Activated CD8-positive, alpha-beta memory T cell treated with anti-CD3 and anti-CD28 coated beads, Interleukin-2, amount 10 ng/mL, durations not matched to agents 7 days and 5 days (primary cell): ENCODE data around the gene MYPOP. TPM values are rescaled to one million over a fixed set of nuclear protein-coding genes. Genes with fewer than 3 reads are reported as not detected.
A peak's percentile ranks its signal among the peaks of the same experiment; 100 is the strongest.

Source experiments
- ATAC-seq: fragments of 150-1000 bp; cut with Tn5 transposase; one replicate; pipeline ENCODE4 v1.10.0; 2021; ENCODE audit warnings: moderate library complexity
- CTCF ChIA-PET: fragments of 350-600 bp; sonication (Branson Sonifier 250); formaldehyde crosslinking; loops from one replicate; lab custom pipeline; 2021; ENCODE audit warnings: antibody characterized with exemption; lab: Charles Lee
- DNase-seq: peaks from one replicate; pipeline ENCODE4 v3.0.0-alpha.2; 2020
- H3K27ac Mint-ChIP-seq: one replicate; pipeline ENCODE4 v1.8.0; 2021; ENCODE audit warnings: mild to moderate bottlenecking, mixed read lengths
- H3K27me3 Mint-ChIP-seq: one replicate; pipeline ENCODE4 v1.8.0; 2021; ENCODE audit warnings: mixed read lengths
- H3K36me3 Mint-ChIP-seq: one replicate; pipeline ENCODE4 v1.8.0; 2021; ENCODE audit warnings: mild to moderate bottlenecking, mixed read lengths
- H3K4me1 Mint-ChIP-seq: one replicate; pipeline ENCODE4 v1.8.0; 2021; ENCODE audit warnings: mixed read lengths
- H3K4me3 Mint-ChIP-seq: one replicate; pipeline ENCODE4 v1.8.0; 2021; ENCODE audit warnings: mild to moderate bottlenecking, moderate library complexity, mixed read lengths
- H3K9me3 Mint-ChIP-seq: one replicate; pipeline ENCODE4 v1.8.0; 2022; ENCODE audit warnings: low read depth, mixed read lengths
- total RNA-seq, 2 experiments: library from RNA; stranded (reverse); gene quantifications; one replicate each; pipeline ENCODE4 v1.2.3, GENCODE V29; 2021

MYPOP gene
- total RNA-seq, 2 experiments from 2014 or later, result 13.0 to 13.8 TPM

- no peak for DNase-seq
- Mint-ChIP-seq H3K27me3 (peaks cover 2% of the 10 kb centered on the region), H3K27ac (peak overlapping the region; percentile 2), H3K36me3 (no peaks in the 10 kb centered on the region), H3K4me3 (no peak overlapping the region), H3K9me3 (no peaks in the 10 kb centered on the region), H3K4me1 (peaks cover 42% of the 10 kb centered on the region)
- CTCF ChIA-PET, result no interaction called here
- no peak for ATAC-seq
These were observed 19.9 kb upstream of the MYPOP start for GRCh38 chr19:45922281-45922680.

GRCh38 chr19:45920458-45920857, 18.0 kb upstream of the MYPOP start:
- Mint-ChIP-seq H3K4me3 (no peak overlapping the region), H3K4me1 (peaks cover 49% of the 10 kb centered on the region), H3K36me3 (no peaks in the 10 kb centered on the region), H3K27me3 (peaks cover 7% of the 10 kb centered on the region), H3K9me3 (no peaks in the 10 kb centered on the region), H3K27ac (peak overlapping the region; percentile 54)
- CTCF ChIA-PET, result interaction anchor here (1.0 to 2.1 kb wide), 4 partner anchors 18 to 108 kb away, joined by 3 to 7 read pairs (median 4); partner anchors contain the start of gene MYPOP
- no peak for ATAC-seq
- no peak for DNase-seq

- H3K27ac Mint-ChIP-seq, result peak overlapping the region; percentile 28
- peak; percentile 50 for DNase-seq
- CTCF ChIA-PET, result interaction anchor here (0.8 to 2.1 kb wide), 7 partner anchors 17 to 109 kb away, joined by 3 to 7 read pairs (median 3); partner anchors contain the start of gene MYPOP
- no peaks in the 10 kb centered on the region for H3K9me3 Mint-ChIP-seq
- peaks cover 49% of the 10 kb centered on the region for H3K4me1 Mint-ChIP-seq
- peaks cover 9% of the 10 kb centered on the region for H3K27me3 Mint-ChIP-seq
- no peaks in the 10 kb centered on the region for H3K36me3 Mint-ChIP-seq
- ATAC-seq, result no peak
- no peak overlapping the region for H3K4me3 Mint-ChIP-seq
These were observed 17.3 kb upstream of the MYPOP start for GRCh38 chr19:45919678-45920077.

- Mint-ChIP-seq H3K9me3 (no peaks in the 10 kb centered on the region), H3K4me3 (no peak overlapping the region), H3K36me3 (no peaks in the 10 kb centered on the region), H3K27ac (peak overlapping the region; percentile 69), H3K4me1 (peaks cover 49% of the 10 kb centered on the region), H3K27me3 (peaks cover 10% of the 10 kb centered on the region)
- CTCF ChIA-PET, result interaction anchor here (0.8 to 2.6 kb wide), 4 partner anchors 16 to 110 kb away, joined by 3 to 12 read pairs (median 4); partner anchors contain the start of gene MYPOP
- ATAC-seq (peak; percentile 28), DNase-seq (peak; percentile 56)
These were observed 16.3 kb upstream of the MYPOP start for GRCh38 chr19:45918721-45919120.

GRCh38 chr19:45917421-45918091, 15.1 kb upstream of the MYPOP start:
- Mint-ChIP-seq H3K4me3 (peak overlapping the region; percentile 36), H3K27me3 (peaks cover 21% of the 10 kb centered on the region), H3K36me3 (no peaks in the 10 kb centered on the region), H3K27ac (peak overlapping the region; percentile 78), H3K9me3 (no peaks in the 10 kb centered on the region), H3K4me1 (peaks cover 49% of the 10 kb centered on the region)
- CTCF ChIA-PET, result interaction anchor here (0.6 to 2.6 kb wide), 12 partner anchors 9 to 590 kb away, joined by 3 to 12 read pairs (median 4); partner anchors contain the start of genes IRF2BP1 and MYPOP
- DNase-seq (peak; percentile 71), ATAC-seq (peak; percentile 78)

GRCh38 chr19:45913874-45914830, 11.7 kb upstream of the MYPOP start, which contains the start of gene NANOS2:
Gene NANOS2 (minus strand): TSS chr19:45914778. CDS start chr19:45914693, 85 bp downstream.
- Mint-ChIP-seq H3K9me3 (no peaks in the 10 kb centered on the region), H3K4me3 (no peak within 1 kb of the TSS), H3K36me3 (no peaks in the 10 kb centered on the region), H3K4me1 (peaks cover 29% of the 10 kb centered on the region), H3K27me3 (peaks cover 38% of the 10 kb centered on the region), H3K27ac (no peak within 1 kb of the TSS)
- CTCF ChIA-PET, result interaction anchor here (0.5 to 1.8 kb wide), 6 partner anchors 10 to 1685 kb away, joined by 3 to 7 read pairs (median 3); no protein-coding TSS in a partner anchor
- DNase-seq (peak; percentile 59), ATAC-seq (no peak)

- ATAC-seq, result no peak
- CTCF ChIA-PET, result interaction anchor here (1.1 kb wide), 1 partner anchor 94 kb away, joined by 3 read pairs; no protein-coding TSS in a partner anchor
- no peaks in the 10 kb centered on the region for H3K36me3 Mint-ChIP-seq
- no peak overlapping the region for H3K4me3 Mint-ChIP-seq
- H3K27me3 Mint-ChIP-seq, result peaks cover 35% of the 10 kb centered on the region
- H3K27ac Mint-ChIP-seq, result no peak overlapping the region
- H3K9me3 Mint-ChIP-seq, result no peaks in the 10 kb centered on the region
- peaks cover 10% of the 10 kb centered on the region for H3K4me1 Mint-ChIP-seq
- no peak for DNase-seq
These were observed 8.9 kb upstream of the MYPOP start for GRCh38 chr19:45911291-45911690.

GRCh38 chr19:45908956-45909355, 6.5 kb upstream of the MYPOP start:
- ATAC-seq (no peak), DNase-seq (no peak)
- Mint-ChIP-seq H3K36me3 (no peaks in the 10 kb centered on the region), H3K27ac (no peak overlapping the region), H3K9me3 (no peaks in the 10 kb centered on the region), H3K27me3 (peaks cover 31% of the 10 kb centered on the region), H3K4me1 (peaks cover 10% of the 10 kb centered on the region), H3K4me3 (no peak overlapping the region)
- CTCF ChIA-PET, result interaction anchor here (0.9 to 1.6 kb wide), 4 partner anchors 8 to 101 kb away, joined by 3 to 5 read pairs (median 4); partner anchors contain the start of gene CCDC61

- H3K27me3 Mint-ChIP-seq, result peaks cover 10% of the 10 kb centered on the region
- H3K4me1 Mint-ChIP-seq, result peaks cover 17% of the 10 kb centered on the region
- no peak overlapping the region for H3K4me3 Mint-ChIP-seq
- CTCF ChIA-PET, result no interaction called here
- H3K27ac Mint-ChIP-seq, result no peak overlapping the region
- ATAC-seq, result no peak
- DNase-seq, result no peak
- H3K36me3 Mint-ChIP-seq, result no peaks in the 10 kb centered on the region
- H3K9me3 Mint-ChIP-seq, result no peaks in the 10 kb centered on the region
These were observed 3.8 kb upstream of the MYPOP start for GRCh38 chr19:45906221-45906620.

- no peak for DNase-seq
- H3K9me3 Mint-ChIP-seq, result no peaks in the 10 kb centered on the region
- H3K4me3 Mint-ChIP-seq, result no peak overlapping the region
- no peak for ATAC-seq
- H3K27ac Mint-ChIP-seq, result no peak overlapping the region
- H3K4me1 Mint-ChIP-seq, result peaks cover 27% of the 10 kb centered on the region
- CTCF ChIA-PET, result no interaction called here
- H3K27me3 Mint-ChIP-seq, result peaks cover 2% of the 10 kb centered on the region
- peaks cover 8% of the 10 kb centered on the region for H3K36me3 Mint-ChIP-seq
These were observed 2.6 kb upstream of the MYPOP start for GRCh38 chr19:45905011-45905410.

- ATAC-seq, result peak; percentile 90
- Mint-ChIP-seq H3K4me1 (peaks cover 21% of the 10 kb centered on the region), H3K27ac (peak overlapping the region; percentile 84), H3K9me3 (no peaks in the 10 kb centered on the region), H3K27me3 (no peaks in the 10 kb centered on the region), H3K4me3 (peak overlapping the region; percentile 92), H3K36me3 (peaks cover 20% of the 10 kb centered on the region)
- CTCF ChIA-PET, result interaction anchor here (0.8 to 5.0 kb wide), 20 partner anchors 8 to 210 kb away, joined by 3 to 65 read pairs (median 6); partner anchors contain the start of genes CCDC61, FOXA3, IRF2BP1 and NANOS2
- DNase-seq, result peak; percentile 99
These were observed 525 bp upstream of the MYPOP start for GRCh38 chr19:45902651-45903625.

- CTCF ChIA-PET, result interaction anchor here (0.5 to 5.0 kb wide), 9 partner anchors 9 to 132 kb away, joined by 3 to 65 read pairs (median 6); partner anchors contain the start of genes FOXA3, IRF2BP1, SIX5 and SYMPK
- H3K27ac Mint-ChIP-seq, result no peak overlapping the region
- ATAC-seq, result no peak
- H3K9me3 Mint-ChIP-seq, result no peaks in the 10 kb centered on the region
- peak overlapping the region; percentile 92 for H3K4me3 Mint-ChIP-seq
- no peaks in the 10 kb centered on the region for H3K27me3 Mint-ChIP-seq
- peaks cover 21% of the 10 kb centered on the region for H3K4me1 Mint-ChIP-seq
- H3K36me3 Mint-ChIP-seq, result peaks cover 20% of the 10 kb centered on the region
- peak; percentile 50 for DNase-seq
These were observed 941 bp downstream of the MYPOP start for GRCh38 chr19:45901432-45901911.
